Caco-2 (cell line): ENCODE data around the gene PDE11A. TPM values are rescaled to one million over a fixed set of nuclear protein-coding genes. Genes with fewer than 3 reads are reported as not detected.

ENCODE experiments used
- BruUV-seq: library from RNA; stranded (reverse); fragments of 400-500 nt; replicated peaks from 2 replicates; lab custom pipeline; 2021; lab: Mats Ljungman, UMichigan
- CTCF ChIA-PET: fragments of 300-600 bp; sonication (Branson Sonifier 250); formaldehyde crosslinking; loops from one replicate; lab custom pipeline; 2022; ENCODE audit warnings: antibody characterized with exemption; lab: Charles Lee
- POLR2A ChIA-PET: fragments of 300-600 bp; sonication (Branson Sonifier 250); formaldehyde crosslinking; loops from one replicate; lab custom pipeline; 2022; ENCODE audit warnings: antibody characterized with exemption; lab: Charles Lee
- DNase-seq, 2 experiments: peaks; one replicate each; pipeline versions ENCODE4 v3.0.0 to v3.0.0-alpha.2; 2020 to 2022
- H3K27me3 ChIP-seq: replicated peaks from 2 replicates; pipeline ENCODE4 v1.6.0; 2011; ENCODE audit warnings: low read length; ENCODE audit not compliant: control insufficient read depth, insufficient read depth
- H3K36me3 ChIP-seq: 2 replicates; pipeline ENCODE4 v1.5.1; 2011; ENCODE audit warnings: low read length; ENCODE audit not compliant: control insufficient read depth, insufficient read depth
- H3K4me1 ChIP-seq: fragments of 250-450 bp; sonication (Bioruptor Pico); 2 replicates; pipeline ENCODE4 v1.5.1; 2020; ENCODE audit warnings: mild to moderate bottlenecking
- H3K4me3 ChIP-seq: 2 replicates; pipeline ENCODE4 v1.5.1; 2011; ENCODE audit warnings: low read depth, mild to moderate bottlenecking, control low read depth, low read length
- H3K9me3 ChIP-seq: fragments of 250-450 bp; sonication (Bioruptor Pico); 2 replicates; pipeline ENCODE4 v1.5.1; 2020; ENCODE audit warnings: mild to moderate bottlenecking, moderate library complexity
- H3K27ac Mint-ChIP-seq: one replicate; pipeline ENCODE4 v1.8.0; 2022; ENCODE audit warnings: mixed read lengths; ENCODE audit not compliant: unreplicated experiment
- H3K27me3 Mint-ChIP-seq: one replicate; pipeline ENCODE4 v1.8.0; 2022; ENCODE audit warnings: mixed read lengths; ENCODE audit not compliant: insufficient read depth, unreplicated experiment
- H3K36me3 Mint-ChIP-seq: one replicate; pipeline ENCODE4 v1.8.0; 2022; ENCODE audit warnings: mild to moderate bottlenecking, mixed read lengths; ENCODE audit not compliant: insufficient read depth, unreplicated experiment
- H3K4me1 Mint-ChIP-seq: one replicate; pipeline ENCODE4 v1.8.0; 2022; ENCODE audit warnings: low read depth, mixed read lengths; ENCODE audit not compliant: unreplicated experiment
- H3K4me3 Mint-ChIP-seq: one replicate; pipeline ENCODE4 v1.8.0; 2022; ENCODE audit warnings: mild to moderate bottlenecking, moderate library complexity, mixed read lengths; ENCODE audit not compliant: unreplicated experiment
- H3K9me3 Mint-ChIP-seq: one replicate; pipeline ENCODE4 v1.8.0; 2022; ENCODE audit warnings: mixed read lengths; ENCODE audit not compliant: unreplicated experiment
- intact Hi-C: fragments of 100-400 bp; cut with micrococcal nuclease; formaldehyde crosslinking; loops from one replicate; pipeline ENCODE4 v1.10.0; 2022; ENCODE audit not compliant: unreplicated experiment
- total RNA-seq: library from RNA; stranded (reverse); gene quantifications from 2 replicates; pipeline ENCODE4 v1.2.3, GENCODE V29; 2022
- TF ChIP-seq, protein P1 (sequence below), 2 experiments: fragments of 200-600 bp in 1 of 2; IDR thresholded peaks; 1 replicate in 1 of 2; 2 replicates in 1 of 2; pipeline versions ENCODE4 v1.5.1 to v1.8.0; 2011 to 2022; ENCODE audit warnings: antibody characterized with exemption in 1 of 2, control low read depth in 1 of 2, inconsistent platforms in 1 of 2, low read depth in 1 of 2, low read length in 1 of 2, mild to moderate bottlenecking in 1 of 2, moderate library complexity in 1 of 2; ENCODE audit not compliant: insufficient read depth in 1 of 2, severe bottlenecking in 1 of 2, unreplicated experiment in 1 of 2

The PDE11A gene
- total RNA-seq, 1 experiment from 2014 or later, result 0.25 TPM

DNA sequence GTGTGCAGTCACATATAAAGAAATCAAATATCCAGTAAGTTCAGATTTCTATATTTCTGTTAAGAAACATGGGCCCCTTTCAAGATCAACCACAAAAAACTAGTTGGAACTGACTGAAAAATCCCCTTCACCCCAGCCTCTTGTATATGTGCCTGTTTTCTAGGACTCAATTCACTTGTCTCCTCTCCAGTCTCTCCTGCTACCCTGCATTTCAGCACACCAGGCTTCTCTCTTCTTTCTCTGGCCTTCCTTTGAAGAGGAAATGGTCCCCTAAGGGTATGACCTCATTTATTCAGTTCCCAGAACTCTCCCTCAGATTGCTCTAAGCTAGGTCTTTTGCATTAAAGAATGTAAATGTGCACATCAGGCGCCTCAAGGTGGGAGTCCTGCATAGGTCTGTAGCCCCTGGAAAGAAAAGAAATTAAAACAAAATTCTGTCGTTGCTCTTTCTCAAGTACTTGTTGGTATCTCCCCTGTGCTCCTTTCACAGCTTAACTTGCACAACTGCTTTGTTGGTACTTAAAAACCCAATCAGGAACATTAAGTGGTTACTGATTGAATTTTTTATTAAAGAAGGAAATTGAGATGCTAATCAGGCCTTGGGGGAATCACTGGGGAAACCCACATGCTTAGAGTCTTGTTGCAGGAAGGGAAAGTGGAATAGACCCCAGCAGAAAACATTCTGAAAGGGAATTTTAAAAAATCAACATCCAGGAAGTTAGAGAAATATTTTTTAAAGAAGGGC is 401.6 kb downstream of the PDE11A start:
- intact Hi-C loops, result no loop called here
- Histone ChIP-seq H3K9me3 (no peaks in the 10 kb centered on the region), H3K4me1 (no peaks in the 10 kb centered on the region), H3K4me3 (no peak overlapping the region), H3K27me3 (no peaks in the 10 kb centered on the region; the same call in 1 of the 2 replicates), H3K36me3 (no peaks in the 10 kb centered on the region)
- no peak overlapping the region for H3K4me3 Mint-ChIP-seq
- peaks cover 2% of the 10 kb centered on the region for H3K27me3 Mint-ChIP-seq
- H3K9me3 Mint-ChIP-seq, result no peaks in the 10 kb centered on the region
- CTCF ChIA-PET, result no interaction called here
- H3K36me3 Mint-ChIP-seq, result no peaks in the 10 kb centered on the region
- no peak overlapping the region for H3K27ac Mint-ChIP-seq
- no peak for DNase-seq
- POLR2A ChIA-PET, result no interaction called here
- BruUV-seq, result no TSS peak
- TF ChIP-seq, protein P1, sequence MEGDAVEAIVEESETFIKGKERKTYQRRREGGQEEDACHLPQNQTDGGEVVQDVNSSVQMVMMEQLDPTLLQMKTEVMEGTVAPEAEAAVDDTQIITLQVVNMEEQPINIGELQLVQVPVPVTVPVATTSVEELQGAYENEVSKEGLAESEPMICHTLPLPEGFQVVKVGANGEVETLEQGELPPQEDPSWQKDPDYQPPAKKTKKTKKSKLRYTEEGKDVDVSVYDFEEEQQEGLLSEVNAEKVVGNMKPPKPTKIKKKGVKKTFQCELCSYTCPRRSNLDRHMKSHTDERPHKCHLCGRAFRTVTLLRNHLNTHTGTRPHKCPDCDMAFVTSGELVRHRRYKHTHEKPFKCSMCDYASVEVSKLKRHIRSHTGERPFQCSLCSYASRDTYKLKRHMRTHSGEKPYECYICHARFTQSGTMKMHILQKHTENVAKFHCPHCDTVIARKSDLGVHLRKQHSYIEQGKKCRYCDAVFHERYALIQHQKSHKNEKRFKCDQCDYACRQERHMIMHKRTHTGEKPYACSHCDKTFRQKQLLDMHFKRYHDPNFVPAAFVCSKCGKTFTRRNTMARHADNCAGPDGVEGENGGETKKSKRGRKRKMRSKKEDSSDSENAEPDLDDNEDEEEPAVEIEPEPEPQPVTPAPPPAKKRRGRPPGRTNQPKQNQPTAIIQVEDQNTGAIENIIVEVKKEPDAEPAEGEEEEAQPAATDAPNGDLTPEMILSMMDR (IDR thresholded peaks at IDR 0.05; ENCODE audit: insufficient read depth in 1 of 2, low read depth in 1 of 2, low read length in 1 of 2, severe bottlenecking in 1 of 2, unreplicated experiment in 1 of 2), result no peak
- H3K4me1 Mint-ChIP-seq, result no peaks in the 10 kb centered on the region

DNA sequence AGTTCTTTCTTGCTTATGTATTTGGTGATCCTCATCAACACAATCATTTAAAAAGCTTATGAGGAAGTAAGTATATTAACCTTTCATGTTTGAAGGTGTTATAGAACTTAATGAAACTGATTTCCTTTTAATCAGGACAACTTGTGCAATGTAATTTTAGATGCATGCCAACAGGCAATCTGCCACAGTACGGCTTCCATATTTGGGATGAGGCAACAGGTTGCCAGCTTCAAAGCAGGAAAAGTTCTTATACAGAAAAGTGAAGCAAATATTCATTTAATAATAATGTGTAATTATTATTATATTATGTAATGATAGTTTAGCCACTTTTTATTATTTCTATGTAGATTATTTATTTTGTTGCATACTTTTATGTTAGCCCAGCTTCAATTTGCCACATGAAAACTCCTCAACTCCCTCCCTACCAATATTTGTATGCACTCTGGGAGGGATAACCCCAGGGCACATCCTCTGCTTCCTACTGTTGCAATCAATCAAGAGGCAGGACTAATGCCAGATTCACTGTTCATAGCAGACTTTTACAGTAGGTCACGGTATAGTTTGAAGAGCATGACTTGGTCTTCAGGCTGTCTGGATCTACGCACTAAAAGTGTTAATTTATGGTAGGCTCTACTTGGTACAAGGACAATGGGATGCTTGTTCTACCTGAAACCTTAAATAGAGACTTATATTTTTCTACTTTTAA is 402.8 kb downstream of the PDE11A start:
- Mint-ChIP-seq H3K4me1 (no peaks in the 10 kb centered on the region), H3K27me3 (no peaks in the 10 kb centered on the region), H3K4me3 (no peak overlapping the region), H3K9me3 (no peaks in the 10 kb centered on the region), H3K27ac (no peak overlapping the region), H3K36me3 (no peaks in the 10 kb centered on the region)
- H3K27me3 ChIP-seq, result no peaks in the 10 kb centered on the region; the same call in 1 of the 2 replicates
- H3K4me1 ChIP-seq, result no peaks in the 10 kb centered on the region
- H3K36me3 ChIP-seq, result no peaks in the 10 kb centered on the region
- H3K4me3 ChIP-seq, result no peak overlapping the region
- ChIA-PET CTCF (no interaction called here), POLR2A (no interaction called here)
- DNase-seq, result no peak
- intact Hi-C loops, result no loop called here
- no peaks in the 10 kb centered on the region for H3K9me3 ChIP-seq
- TF ChIP-seq, protein P1 (IDR thresholded peaks at IDR 0.05; ENCODE audit: insufficient read depth in 1 of 2, low read depth in 1 of 2, low read length in 1 of 2, severe bottlenecking in 1 of 2, unreplicated experiment in 1 of 2), result no peak
- no TSS peak for BruUV-seq

DNA sequence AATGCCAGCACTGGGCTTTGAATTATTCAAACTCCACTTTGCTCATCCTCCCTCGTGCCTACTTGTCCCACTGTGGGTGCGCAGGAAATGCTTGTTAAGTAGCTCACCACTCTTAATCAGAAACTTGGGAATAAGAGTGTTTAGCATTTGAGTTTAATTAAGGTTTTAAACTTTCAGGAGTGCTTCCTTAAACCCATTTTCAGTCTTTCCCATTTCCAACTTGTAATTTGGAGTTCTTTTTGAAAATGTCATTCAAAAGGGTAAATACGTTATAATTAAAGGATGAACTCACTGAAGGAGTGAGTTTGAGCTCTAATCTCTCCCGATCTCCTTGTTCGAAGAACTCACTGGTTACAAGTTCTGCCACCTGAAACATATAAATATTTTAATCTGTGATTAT is 403.4 kb downstream of the PDE11A start:
- no TSS peak for BruUV-seq
- CTCF ChIA-PET, result interaction anchor here (0.6 kb wide), 1 partner anchor 11 kb away, joined by 3 read pairs; no protein-coding TSS in a partner anchor
- DNase-seq, result no peak
- H3K4me1 Mint-ChIP-seq, result no peaks in the 10 kb centered on the region
- intact Hi-C loops, result no loop called here
- no peak overlapping the region for H3K27ac Mint-ChIP-seq
- Histone ChIP-seq H3K27me3 (no peaks in the 10 kb centered on the region; the same call in 1 of the 2 replicates), H3K4me3 (no peak overlapping the region), H3K4me1 (no peaks in the 10 kb centered on the region), H3K36me3 (no peaks in the 10 kb centered on the region), H3K9me3 (no peaks in the 10 kb centered on the region)
- no peaks in the 10 kb centered on the region for H3K9me3 Mint-ChIP-seq
- POLR2A ChIA-PET, result no interaction called here
- TF ChIP-seq, protein P1 (IDR thresholded peaks at IDR 0.05; ENCODE audit: insufficient read depth in 1 of 2, low read depth in 1 of 2, low read length in 1 of 2, severe bottlenecking in 1 of 2, unreplicated experiment in 1 of 2), result no peak
- no peak overlapping the region for H3K4me3 Mint-ChIP-seq
- no peaks in the 10 kb centered on the region for H3K36me3 Mint-ChIP-seq
- no peaks in the 10 kb centered on the region for H3K27me3 Mint-ChIP-seq
